HG02981 (cell line): ENCODE measurements around the gene FKBP2.

Experiments used
- ATAC-seq: cut with Tn5 transposase; IDR thresholded peaks from one replicate; pipeline ENCODE4 v1.9.1; 2021; ENCODE audit warnings: mild to moderate bottlenecking, moderate library complexity; ENCODE audit not compliant: unreplicated experiment

Gene FKBP2

GRCh38 chr11:64218628-64219353 lies 22.1 kb upstream of the FKBP2 start:
- no peak for ATAC-seq

- no peak for ATAC-seq
Measured at GRCh38 chr11:64219354-64219684, 21.6 kb upstream of the FKBP2 start.

GRCh38 chr11:64219755-64220154 lies 21.1 kb upstream of the FKBP2 start:
- ATAC-seq = no peak

- ATAC-seq = no peak
Measured at GRCh38 chr11:64220271-64220670, 20.6 kb upstream of the FKBP2 start.

GRCh38 chr11:64220798-64221197 lies 20.1 kb upstream of the FKBP2 start:
- ATAC-seq = no peak

GRCh38 chr11:64222651-64223000 lies 18.3 kb upstream of the FKBP2 start:
- ATAC-seq = no peak

GRCh38 chr11:64223001-64223651 lies 17.8 kb upstream of the FKBP2 start:
- ATAC-seq = no peak

GRCh38 chr11:64224151-64224890 lies 16.6 kb upstream of the FKBP2 start:
- no peak for ATAC-seq

GRCh38 chr11:64224891-64225607 lies 15.8 kb upstream of the FKBP2 start:
- no peak for ATAC-seq

- ATAC-seq = peak; percentile 44
Measured at GRCh38 chr11:64225608-64226506, 15.0 kb upstream of the FKBP2 start, which contains the start of the genes NUDT22 and TRPT1. TSS of gene NUDT22 (plus strand) at chr11:64226274. CDS start at chr11:64226653, 379 bp downstream. TSS of gene TRPT1 (minus strand) at chr11:64226186. CDS start at chr11:64225860, 326 bp downstream.

- ATAC-seq = no peak
Measured at GRCh38 chr11:64226507-64227051, 14.3 kb upstream of the FKBP2 start.

- ATAC-seq = no peak
Measured at GRCh38 chr11:64227405-64227956, 13.4 kb upstream of the FKBP2 start.

- no peak for ATAC-seq
Measured at GRCh38 chr11:64229090-64229743, 11.7 kb upstream of the FKBP2 start.

GRCh38 chr11:64229744-64230170 lies 11.1 kb upstream of the FKBP2 start:
- no peak for ATAC-seq

GRCh38 chr11:64230171-64230984 lies 10.5 kb upstream of the FKBP2 start, which contains the start of gene DNAJC4:
TSS of gene DNAJC4 (plus strand) at chr11:64230548. CDS start at chr11:64230855, 307 bp downstream.
- ATAC-seq = peak; percentile 39

- no peak for ATAC-seq
Measured at GRCh38 chr11:64230985-64231365, 9.9 kb upstream of the FKBP2 start.

- no peak for ATAC-seq
Measured at GRCh38 chr11:64231546-64231945, 9.3 kb upstream of the FKBP2 start.
